Activated CD8-positive, alpha-beta memory T cell treated with anti-CD3 and anti-CD28 coated beads, Interleukin-2, amount 50 U/mL, for 24 hours (primary cell): ENCODE data around the gene QPCTL.

Experiments used
- DNase-seq: peaks from one replicate; pipeline ENCODE4 v3.0.0-alpha.2; 2020; ENCODE audit errors: extremely low read depth

Gene QPCTL

DNA sequence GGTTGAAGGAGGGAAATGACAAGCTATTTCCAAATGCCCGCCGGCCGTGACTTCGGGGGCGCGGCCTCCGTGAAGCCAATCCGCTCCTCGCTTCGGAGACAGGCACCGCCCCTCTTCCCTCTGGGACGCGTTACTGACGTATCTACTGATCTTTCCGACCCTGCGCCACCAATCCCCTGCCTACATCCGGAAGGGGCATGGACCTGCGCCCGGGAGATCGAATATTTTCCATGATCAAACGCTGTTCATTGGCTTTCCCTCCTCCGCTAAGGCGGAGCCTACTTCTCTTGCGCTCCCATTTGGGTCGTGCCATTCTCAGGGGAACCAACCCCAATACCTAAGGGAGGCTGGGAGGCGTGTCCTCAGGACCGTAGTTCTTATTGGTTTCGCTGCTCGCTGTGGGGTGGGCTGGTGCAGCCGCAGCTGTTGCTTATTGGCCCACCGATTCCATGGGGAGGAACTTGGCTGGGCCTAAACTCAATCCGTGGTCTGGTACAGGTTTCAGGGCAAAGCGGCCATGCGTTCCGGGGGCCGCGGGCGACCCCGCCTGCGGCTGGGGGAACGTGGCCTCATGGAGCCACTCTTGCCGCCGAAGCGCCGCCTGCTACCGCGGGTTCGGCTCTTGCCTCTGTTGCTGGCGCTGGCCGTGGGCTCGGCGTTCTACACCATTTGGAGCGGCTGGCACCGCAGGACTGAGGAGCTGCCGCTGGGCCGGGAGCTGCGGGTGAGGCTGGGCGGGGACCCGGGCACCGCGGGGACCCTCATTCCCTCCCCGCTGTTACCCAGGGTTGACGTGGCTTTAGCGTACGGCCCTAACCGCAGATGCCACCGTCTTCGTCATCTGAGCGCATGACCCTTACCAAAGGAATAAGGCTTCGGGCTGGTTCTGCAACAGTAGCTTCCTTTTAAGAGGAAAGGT is at the start of gene QPCTL:
QPCTL (plus strand) TSS at position 480 of the 919 bp plus-strand sequence; CDS start at position 518, 38 bp downstream.
- peak; percentile 93 for DNase-seq

DNA sequence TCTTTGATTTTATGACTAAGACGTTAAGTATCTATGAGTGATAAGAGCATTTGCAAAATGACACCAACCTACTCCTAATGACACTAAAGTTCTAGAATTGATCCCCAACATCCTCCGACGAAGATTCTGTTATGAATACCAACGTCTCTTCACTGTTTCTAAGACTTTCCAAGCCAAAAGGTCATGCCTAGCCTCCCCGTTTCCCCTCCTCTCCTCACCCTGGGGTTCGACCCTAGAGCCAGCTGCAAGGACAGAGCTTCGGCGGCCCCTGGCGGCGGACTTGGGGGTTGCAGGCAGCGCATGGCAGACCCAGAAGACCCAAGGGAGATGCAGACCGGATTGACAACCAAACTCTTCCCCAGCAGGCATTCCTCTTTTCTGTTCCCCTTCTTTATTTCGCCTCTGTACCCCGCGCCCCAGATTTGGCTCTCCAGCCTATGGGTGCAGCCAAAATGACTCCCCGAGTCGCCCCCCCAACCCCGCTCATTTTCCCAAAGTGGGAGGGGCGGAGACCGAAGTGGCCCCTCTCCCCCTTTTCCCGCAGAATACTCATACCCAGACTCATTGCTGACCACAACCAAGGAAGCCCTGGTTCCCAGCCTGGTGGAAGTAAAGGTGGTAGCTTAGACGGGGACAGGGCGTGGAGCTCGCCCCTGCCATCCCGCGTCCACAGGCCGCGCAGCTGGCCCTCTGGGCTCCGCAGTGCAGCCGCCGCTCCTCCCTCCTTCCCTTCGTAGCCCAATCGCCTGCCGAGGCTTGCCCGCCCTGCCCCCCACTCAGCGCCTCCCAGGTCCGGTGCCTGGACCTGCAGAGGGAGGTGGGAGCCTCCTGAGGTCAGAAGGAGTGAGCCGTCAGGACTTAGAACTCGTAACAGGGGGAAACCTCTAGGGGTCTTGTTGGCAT is 49.2 kb upstream of the QPCTL start:
- DNase-seq, result peak; percentile 85

DNA sequence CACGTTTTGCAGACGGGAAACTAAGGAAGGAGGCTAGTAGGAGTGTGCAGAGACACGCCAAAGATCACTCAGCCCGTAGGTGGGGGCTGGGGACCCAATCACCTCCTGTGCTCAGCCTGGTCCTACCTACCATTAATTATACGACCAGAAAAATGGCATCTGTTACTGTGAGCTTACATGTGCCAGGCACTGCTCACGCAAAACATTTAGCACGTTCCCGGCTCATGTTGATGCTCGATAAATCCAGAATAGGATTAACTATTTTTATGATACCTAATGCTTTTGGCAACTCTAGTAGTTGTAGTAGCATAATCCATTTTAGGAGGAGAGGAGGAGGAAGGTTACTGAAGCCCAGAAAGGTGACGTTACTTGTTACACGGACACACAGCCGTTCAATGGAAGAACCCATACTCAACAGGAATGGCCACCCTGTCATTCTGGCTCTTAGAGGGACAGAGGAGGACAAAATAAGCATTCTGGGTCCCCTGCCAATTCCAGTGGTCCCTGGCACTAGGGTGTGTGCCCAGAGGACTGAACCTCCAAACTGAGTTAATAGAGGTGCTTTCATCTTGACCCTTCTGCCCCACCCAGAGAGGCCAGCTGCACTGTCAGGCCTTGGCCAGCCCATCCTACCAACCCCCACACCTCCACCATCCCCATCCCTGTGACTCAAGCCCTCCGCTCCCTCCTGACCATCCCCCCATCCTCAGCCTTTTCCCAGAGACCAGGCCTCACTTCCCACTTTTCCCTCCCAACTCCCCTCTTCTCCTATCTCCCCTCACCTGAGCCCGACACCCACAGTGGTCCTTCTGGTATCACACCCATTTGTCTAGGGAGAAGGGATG is 48.3 kb upstream of the QPCTL start:
- DNase-seq, result no peak

DNA sequence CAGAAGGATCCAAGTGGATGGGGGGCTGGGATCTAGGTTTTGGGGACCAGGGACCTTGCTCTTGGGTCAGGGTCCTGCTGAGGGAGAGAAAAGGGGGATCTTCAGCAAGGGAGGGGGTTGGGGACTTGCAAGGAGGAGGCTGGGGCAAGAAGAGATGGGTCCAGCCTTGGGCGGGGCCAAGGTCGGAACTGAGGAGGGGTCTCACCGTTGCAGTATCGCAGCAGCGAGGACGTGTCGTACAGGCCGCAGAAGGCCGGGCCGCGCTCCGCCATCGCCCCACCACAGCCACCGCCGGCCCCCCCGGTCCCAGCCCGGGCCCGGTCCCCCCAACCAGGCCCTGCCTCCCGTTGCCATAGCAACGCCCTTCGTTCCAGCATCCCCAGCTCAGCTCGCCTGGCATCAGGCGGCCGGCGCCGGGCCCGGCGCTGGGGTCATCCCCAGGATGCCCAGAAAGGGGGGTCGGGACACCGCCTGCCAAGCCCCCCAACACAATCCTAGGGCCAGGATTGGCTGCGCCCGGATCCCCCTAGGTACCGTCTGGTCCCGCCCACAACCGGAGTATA is 47.3 kb upstream of the QPCTL start:
- no peak for DNase-seq

DNA sequence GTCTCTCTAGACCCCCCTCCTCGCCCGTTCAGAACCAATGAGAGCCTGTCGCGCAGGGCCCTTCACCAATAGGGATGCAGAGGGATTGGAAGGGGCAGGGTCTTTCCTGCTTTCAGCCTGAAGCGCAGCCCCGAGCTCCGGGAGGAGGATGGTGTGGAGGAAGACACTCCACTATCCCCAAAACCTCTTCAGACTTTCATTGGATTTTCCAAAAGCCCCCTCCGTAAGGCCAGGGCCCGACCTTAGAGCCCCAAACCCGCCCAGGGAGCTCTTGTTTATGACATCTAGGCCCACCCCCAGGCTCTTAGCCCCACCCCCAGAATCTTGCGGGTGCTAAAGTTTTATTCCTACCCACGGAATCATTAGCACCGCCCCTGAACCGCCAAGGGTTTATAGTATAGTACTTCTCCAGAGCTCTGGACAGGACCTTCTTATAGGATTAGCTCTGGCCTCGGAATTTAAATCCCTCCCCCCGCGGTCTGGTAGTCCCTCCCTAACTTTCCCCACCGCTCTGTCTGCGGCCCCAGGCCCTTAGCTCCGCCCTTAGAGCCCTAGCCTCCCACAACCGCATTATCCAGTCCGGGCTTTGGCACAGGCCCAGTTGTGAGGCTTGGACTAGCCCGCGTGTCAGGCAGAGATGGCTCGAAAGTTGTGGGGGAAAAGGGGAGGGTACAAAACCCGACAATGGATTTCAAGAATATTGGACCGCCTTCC is 46.7 kb upstream of the QPCTL start:
- DNase-seq, result peak; percentile 44

DNA sequence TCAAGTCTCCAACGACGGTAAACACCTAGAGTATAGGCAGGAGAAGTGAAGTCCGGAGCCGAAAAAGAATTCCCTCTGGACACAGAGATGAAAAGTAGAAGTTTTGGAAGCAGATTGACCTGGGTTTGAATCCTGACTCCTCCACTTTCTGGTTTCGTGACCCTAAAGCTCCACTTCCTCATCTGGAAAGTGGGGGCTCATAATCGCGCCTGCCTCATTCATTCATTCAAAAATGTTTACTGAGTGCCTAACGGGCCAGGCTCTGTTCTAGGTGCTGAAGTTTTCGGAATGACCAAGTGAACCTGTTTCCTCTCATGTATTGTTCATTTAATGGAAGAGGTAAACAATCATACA is 46.1 kb upstream of the QPCTL start:
- no peak for DNase-seq

DNA sequence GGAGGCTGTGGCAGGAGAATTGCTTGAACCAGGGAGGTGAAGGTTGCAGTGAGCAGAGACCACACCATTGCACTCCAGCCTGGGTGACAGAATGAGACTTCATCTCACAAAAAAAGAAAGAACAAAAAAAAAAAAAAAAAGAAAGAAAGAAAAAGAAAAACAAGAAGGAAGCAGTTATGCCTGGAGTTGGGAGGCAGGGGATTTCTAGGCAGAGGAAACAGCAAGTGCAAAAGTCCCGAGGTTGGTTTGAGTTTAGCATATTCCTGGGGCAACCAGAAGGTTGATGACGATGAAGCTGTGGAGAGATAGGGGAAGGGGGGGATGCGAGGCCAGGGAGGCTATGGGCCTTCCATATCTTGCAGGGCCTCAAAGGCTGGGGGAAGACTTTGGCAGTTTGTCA is 41.7 kb upstream of the QPCTL start:
- no peak for DNase-seq

DNA sequence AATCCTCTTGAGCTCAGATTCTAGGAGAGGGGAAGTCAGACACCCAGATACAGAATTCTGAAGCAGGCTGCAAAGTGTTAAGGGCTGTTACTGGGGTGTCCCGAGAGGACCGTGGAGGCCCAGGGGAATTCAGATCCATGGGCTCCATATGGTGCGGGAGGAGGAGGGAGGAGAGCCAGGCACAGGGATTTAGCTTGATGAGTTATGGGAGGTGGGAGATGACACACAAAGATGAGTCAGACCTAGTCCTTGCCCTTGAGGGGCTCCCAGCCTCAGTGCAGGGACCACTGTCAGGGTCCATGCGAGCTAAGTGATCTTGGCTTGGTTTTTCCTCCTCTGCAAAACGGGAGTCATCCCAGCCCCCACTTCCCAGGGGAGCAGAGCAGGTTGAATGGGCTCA is 38.8 kb upstream of the QPCTL start:
- no peak for DNase-seq

DNA sequence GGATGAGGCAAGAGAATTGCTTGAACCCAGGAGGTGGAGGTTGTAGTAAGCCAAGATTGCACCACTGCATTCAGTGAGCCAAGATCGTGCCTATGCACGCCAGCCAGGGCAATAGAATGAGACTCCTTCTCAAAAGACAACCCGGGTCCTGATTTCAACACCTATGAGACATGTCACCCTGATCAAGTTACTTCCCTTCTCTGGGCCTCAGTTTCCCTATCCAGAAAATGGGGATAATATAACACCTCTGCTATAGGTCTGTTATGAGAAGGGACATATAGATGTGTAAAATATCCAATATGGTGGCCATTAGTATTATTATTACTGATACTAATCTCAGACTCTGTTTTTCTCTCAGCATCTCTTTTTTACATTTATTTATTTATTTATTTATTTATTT is 37.4 kb upstream of the QPCTL start:
- DNase-seq, result no peak

DNA sequence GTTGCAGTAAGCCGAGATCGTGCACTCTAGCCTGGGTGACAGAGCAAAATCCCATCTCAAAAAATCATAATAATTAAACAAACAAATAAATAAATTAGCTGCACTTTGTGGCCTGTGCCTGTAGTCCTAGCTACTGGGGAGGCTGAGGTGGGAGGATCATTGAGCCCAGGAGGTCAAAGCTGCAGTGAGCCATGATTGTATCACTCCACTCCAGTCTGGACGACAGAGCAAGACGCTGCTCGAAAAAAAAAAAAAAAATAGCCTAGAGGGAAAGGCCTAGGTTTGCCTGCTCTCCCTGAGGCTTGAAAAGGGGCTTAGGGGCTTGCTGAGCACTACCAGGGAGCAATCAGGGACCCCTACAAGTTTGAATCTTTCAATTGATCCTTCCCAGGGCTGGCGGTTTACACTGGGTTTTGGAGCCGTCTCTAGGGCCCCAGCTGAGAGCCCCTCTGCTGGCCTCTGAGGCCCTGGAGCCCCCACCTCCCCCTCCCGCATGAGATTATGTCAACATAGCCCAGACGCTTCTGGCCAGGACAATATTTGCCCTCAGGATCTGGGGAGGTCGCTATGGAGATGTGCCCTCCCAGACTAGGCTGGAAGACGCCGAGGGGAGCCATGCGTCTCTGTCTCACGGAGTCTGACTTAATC is 34.8 kb upstream of the QPCTL start:
- DNase-seq, result no peak

DNA sequence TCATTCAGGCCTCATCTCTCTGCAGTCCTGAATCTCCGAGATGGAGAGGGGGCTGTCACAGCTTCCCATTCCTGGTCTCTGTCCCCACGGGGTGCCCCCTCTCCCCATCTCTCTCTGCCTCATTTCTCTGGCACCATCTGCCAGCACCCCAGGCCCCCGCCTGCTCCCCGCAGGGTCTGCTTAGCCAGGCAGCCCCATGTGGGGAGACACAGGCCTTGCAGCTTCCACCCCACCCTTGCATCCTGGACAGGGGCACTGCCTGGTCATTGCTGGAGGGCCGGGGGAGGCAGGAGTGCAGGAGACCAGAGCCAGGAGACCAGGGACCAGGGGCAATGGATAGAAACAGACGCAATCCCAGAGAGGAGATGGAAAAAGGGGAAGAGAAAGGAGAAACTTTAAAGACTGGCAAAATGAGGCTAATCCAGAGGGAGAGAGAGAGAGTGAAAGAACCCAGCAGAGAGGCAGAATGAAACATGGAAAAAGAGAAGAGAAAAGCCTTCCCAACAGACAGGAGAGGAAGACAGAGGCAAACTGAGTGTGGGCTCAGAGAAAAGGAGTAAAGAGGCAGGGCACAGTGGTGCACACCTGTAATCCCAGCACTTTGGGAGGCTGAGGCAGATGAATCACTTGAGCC is 33.3 kb upstream of the QPCTL start:
- DNase-seq, result no peak

DNA sequence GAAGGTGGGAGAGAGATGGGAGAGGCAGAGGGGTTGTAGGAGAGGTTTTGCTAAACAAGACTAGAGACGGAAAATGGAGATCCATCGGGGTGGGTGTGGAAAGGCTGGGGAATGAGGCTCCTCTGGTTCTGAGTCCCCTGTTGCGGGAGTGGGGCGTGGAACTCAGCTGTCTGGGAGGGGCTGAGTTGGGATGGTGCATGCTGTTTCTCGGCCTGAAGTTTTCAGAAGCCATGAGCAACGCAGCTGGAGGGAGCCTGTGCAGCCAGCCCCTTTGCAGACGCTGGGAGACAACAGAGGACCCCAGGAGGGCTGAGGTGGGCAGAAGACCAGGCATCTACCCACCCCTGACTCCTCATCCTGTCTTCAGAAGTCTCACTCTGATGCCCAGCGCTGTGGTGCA is 31.8 kb upstream of the QPCTL start:
- DNase-seq, result no peak

DNA sequence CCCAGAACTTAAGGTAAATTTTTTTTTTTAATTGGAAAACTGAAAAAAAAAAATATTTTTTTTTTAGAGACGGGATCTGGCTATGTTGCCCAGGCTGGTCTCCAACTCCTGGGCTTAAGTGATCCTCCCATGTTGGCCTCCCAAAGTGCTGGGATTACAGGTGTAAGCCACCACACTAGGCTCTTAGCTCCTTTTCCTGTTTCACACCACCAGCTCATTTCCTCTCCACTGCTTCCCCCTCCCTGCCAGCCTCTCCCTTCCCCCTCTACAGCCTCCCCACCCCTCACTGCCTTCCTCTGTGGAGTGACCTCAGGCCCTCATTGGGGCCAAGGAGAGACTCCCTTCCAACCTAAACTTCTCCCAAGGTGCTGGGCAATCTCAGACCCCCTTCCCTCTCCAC is 28.7 kb upstream of the QPCTL start:
- DNase-seq, result no peak

DNA sequence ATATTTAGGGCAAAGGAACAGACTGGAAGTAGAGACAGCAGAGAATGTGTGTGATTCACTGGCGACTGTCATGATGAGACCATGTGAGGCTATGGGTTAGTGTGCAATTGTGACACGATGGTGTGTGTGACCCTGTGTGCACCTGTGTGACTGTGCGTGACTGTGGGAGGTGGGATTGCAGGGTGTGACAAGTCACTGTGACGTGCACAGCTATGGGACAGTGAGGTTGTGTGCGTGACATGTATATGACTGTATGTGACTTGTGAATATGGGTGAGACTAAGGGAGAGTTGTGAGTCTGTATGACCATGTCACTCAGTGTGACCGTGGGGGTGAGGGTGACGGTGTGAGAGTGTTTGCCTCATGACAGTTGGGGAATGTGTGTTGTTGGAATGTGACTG is 27.9 kb upstream of the QPCTL start:
- DNase-seq, result no peak

DNA sequence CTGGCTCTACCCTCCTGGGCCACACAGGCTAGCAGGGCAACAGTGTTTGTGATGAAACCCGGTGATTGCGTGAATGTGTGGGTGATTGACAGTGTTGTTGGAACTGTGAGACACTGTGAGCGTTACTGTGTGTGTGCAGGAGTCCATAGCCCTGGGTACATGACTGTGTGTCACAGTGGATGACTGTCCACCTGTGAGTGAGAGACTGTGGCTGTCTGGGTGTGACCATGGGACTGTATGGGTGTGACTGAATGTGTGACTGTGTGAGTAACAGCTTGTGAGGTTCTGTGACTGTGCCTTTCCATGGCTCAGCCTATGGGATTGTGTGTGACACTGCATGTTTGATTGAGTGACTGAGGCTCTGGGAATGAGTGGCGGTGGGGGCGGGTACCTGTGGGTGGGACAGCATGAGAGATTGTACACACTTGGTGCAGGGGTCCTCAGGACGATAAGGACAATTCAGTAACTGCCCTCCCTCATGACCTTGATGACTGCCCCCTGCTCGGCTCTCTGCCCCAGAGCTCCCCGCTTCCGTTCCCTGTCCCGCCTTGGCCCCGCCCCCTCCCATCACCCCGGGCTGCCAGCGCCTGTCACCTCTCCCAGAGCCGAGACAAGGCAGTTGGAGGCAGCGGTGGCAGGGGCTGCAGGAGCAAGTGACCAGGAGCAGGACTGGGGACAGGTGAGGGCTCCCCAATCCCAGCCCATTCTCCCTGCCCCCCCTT is 24.7 kb upstream of the QPCTL start, which contains the start of gene GIPR:
GIPR (plus strand) TSS at position 602 of the 722 bp plus-strand sequence. CDS start 1,300 bp downstream, outside the sequence.
- DNase-seq, result no peak

DNA sequence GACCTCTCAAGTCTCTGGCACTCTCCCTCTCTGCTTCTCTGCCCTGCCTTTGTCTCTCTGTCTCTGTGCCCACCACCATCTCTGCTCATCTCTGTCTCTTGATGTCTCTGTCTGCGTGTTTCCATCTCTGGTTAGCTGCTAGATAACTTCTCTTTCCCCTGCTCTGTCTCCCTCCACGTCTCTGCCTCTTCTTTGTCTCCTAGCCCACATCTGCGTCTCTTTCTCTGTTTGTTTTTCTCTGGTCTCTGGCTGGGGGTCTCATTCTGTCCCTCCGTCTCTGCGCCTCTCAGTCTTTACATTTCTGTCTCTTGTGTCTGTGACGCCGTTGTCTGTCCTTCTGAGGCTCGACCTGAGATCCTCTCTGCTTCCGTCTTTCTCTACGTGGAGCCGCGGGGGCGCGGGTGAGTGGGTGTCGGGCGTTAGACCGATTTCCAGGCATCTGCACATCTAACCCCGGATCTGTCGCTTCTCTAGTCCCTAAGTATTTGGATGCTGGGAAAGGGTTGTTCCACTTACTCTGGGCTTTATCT is 24.1 kb upstream of the QPCTL start:
- DNase-seq, result no peak

DNA sequence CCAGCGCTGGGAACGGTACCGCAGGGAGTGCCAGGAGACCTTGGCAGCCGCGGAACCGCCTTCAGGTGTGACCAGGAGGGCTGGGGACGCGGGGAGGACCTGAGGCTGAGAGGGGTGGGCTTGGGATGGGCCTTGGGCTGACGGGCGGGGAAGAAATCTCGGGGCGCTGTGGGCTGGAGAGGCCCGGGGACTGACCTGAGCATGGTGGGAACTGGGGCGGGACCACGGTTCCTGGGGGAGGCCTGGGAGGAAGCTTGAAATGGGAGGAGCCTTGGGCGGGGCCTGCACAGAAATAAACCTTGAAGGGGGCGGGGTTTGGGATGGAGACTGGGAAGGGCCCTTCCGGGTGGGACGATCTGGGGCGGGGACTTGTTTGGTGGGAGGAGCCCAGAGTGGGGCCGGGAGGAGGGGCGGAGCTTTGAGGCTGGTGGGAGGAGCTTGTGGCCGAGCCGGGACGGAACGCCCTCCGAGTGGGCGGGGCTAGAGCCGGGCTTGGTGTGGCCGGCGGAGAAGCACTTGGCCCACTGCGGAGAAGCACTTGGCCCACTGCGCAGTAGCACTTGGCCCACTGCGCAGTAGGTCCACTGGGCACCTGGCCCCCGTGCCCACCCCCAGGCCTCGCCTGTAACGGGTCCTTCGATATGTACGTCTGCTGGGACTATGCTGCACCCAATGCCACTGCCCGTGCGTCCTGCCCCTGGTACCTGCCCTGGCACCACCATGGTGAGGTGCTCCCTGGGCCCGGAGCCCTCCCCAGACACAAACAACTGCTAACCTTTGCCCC is 21.6 kb upstream of the QPCTL start:
- DNase-seq, result no peak

DNA sequence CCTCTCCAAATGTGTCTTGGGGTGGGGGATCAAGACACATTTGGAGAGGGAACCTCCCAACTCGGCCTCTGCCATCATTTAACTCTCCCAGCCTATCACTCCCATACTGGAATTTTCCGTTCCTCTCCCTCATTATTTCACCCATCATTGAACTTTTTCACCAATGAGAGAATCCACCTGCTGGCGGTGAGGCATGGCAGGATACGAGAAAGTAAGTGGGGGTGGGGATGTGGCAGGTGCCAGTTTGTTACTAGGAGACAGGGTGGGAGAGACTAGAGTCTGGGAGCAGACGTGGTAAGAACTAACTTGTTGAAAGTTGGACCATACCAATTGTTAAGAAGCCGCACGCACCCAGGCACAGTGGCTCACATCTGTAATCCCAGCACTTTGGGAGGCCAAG is 17.5 kb upstream of the QPCTL start:
- DNase-seq, result no peak
